A204.1 (cell line): ENCODE measurements around the gene SH3TC2.
A peak's percentile ranks its signal among the peaks of the same experiment; 100 is the strongest.
"Not testable (repeated sequence)": the region's sequence is repeated elsewhere in the genome, so short reads cannot be mapped to it uniquely, and the experiment has no call there.

Source experiments
- FAIRE-seq: peaks from 2 replicates; lab custom pipeline; 2012; peaks lifted over from hg19 to GRCh38; lab: Jason Lieb, UNC

SH3TC2 gene

GRCh38 chr5:149063017-149063687 lies at the start of gene SH3TC2:
Gene SH3TC2, minus strand, starts transcription at chr5:149063062. Its CDS starts 40 bp downstream, at chr5:149063022.
- peak; percentile 29 for FAIRE-seq

DNA sequence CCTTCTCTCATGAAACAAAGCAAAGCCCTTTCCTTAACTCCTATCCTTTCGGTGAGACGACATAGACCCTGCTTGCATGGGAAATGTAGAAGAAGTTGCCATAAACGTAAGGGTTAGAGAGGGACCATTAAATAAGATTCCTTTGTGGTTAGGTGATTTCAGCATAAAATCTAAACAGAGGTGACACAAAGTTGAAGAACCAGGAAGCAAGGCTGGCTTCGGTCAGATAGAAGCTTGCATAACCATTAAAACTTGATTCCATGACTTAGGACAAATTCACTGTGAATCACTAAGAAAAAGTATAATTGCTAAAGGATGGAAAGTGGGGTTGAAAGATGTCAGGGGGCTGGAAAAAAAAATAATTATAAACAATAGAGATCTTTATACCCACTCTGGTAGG lies 47.5 kb upstream of the SH3TC2 start:
- no peak for FAIRE-seq

DNA sequence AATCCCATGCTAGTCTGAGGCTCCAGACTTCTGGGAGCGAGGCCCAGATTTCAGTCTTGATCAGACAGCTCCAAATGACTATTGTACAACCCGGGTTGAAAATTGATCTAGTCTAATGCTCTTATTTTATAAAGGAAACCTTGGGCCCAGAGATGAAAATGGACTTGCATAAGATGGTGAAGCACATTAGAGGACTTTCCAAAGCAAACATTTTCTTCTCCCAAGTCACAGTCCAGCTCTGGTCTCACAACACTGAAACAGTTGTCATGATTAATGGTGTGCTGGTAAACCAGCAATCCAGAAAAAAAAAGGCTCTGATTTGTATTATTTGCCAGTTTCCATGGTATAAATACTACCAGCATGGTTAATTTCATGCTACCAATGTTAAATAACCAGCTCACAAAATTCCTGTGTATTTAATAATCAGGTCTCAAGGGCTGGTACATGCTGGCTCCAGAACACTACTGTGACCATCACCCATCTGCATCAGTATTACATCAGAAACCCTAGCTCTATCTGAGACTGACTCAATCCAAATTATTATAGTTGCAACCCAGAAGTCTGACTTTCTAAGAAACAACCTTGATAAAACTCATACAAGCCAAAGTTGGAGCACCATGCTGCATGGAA lies 45.9 kb upstream of the SH3TC2 start:
- FAIRE-seq, result no peak

- no peak for FAIRE-seq
Measured at GRCh38 chr5:149100331-149100730, 37.5 kb upstream of the SH3TC2 start.

- FAIRE-seq, result no peak
Measured at GRCh38 chr5:149099920-149100319, 37.1 kb upstream of the SH3TC2 start.

DNA sequence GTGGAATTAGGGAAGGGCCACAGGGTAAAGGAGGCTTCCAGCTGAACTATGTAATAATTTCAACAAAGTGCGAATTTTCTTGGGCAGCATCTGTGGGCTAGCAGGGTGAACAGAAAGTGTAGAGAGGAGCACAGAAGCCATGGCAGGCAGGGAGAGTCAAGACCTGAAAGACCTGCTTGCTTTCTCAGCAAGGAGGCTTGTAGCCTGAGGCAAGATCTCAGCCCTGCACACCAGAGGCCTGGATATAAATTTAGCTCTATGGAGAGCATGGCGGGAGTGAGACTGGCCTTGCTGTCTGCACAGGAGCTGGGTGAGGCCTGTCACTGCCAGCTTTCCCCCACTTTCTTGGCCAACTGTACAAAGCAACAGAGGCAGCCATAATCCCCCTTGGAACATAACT lies 32.1 kb upstream of the SH3TC2 start:
- FAIRE-seq, result no peak

- no peak for FAIRE-seq
Measured at GRCh38 chr5:149093625-149094024, 30.8 kb upstream of the SH3TC2 start.

DNA sequence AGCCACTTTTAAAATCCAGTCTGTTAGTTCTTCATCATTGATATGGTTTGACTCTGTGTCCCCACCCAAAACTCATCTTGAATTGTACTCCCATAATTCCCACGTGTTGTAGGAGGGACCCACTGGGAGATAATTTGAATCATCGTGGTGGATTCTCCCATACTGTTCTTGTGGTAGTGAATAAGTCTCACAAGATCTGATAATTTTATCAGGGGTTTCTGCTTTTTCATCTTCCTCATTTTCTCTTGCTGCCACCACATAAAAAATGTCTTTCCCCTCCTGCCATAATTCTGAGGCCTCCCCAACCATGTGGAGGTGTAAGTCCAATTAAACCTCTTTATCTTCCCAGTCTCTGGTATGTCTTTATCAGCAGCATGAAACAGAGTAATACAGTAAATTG lies 26.9 kb upstream of the SH3TC2 start:
- FAIRE-seq, result no peak

GRCh38 chr5:149088686-149089085 lies 25.8 kb upstream of the SH3TC2 start:
- FAIRE-seq, result no peak

DNA sequence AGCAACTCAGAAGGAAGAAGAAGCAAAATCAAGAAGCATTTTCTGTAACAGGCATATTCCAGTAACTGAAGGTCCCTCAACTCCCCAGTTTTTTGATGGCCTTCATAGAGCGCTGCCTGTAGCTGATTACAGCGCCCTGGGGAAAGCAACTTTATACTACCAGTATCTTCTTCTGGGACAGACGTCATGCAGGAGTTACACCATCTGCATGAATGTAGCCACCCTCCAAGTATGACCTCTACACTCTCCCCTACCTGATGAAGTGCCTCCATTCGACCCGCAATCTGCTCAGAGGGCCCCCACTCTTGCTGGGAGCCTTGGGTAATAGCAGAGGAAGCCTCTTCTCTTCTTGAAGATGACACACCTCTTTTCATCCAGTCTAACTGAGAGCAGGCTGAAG lies 21.0 kb upstream of the SH3TC2 start:
- no peak for FAIRE-seq

DNA sequence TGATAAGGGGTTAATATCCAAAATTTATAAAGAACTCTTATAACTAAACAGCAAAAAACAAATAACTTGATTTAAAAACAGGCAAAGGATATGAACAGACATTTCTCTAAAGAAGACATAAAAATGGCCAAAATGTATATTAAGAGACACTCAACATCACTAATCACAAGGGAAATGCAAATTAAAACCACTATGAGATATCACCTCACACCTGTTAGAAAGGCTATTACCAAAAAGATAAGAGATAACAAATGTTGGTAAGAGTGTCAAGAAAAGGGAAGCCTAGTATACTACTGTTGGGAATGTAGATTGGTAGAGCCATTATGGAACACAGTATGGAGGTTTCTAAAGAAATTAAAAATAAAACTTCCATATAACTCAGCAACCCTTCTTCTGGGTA lies 19.4 kb upstream of the SH3TC2 start:
- no peak for FAIRE-seq

DNA sequence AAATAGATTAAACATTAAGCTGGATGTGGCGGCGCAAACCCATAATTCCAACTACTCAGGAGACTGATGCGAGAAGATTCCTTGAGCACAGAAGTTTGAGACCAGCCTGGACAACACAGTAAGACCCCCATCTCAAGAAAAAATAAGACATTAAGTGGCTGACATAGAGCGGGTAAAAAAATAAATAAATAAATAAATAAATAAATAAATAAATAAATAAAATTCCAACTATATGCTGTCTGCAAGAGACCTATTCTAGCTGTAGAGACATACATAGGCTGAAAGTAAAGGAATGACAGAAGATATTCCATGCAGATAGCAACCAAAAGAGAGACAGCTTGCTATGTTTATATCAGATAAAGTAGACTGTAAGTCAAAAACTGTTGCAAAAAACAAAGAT lies 17.4 kb upstream of the SH3TC2 start:
- FAIRE-seq, result no peak

DNA sequence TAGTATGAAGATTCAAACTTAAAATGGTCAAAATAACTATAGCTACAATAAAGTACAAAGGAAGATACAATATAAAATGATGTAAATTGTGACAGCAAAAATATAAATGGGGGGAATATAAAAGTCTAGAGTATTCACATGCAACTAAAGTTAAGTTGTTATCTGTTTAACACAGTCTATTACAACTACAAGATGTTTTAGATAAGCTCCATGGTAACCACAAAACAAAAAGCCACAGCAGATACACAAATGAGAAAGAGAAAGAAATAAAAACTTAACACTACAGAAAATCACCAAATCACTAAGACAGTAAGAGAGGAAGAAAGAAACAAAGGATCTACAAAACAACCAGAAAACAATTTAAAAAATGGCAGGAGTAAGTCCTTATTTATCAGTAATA lies 17.0 kb upstream of the SH3TC2 start:
- no peak for FAIRE-seq

GRCh38 chr5:149074071-149074470 lies 11.2 kb upstream of the SH3TC2 start:
- not testable (repeated sequence) for FAIRE-seq

DNA sequence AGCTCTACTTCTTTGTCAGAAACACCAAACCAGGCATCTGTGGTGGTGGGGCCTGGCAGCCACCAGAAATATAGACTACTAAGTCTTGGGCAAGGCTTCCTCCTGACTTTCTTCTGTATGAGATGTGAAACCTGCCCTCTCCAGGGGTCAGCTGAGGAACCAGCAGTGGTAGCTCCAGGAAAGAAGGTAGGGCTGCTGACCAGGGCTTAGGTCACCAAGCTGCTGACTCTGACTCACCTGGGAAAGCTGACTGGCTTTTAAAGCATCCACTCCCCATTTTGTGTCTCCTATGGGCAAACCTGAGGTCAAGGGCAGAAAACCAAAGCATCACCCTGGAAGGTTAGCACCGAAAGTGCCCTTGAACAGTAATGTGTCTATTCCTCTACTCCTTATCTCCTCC lies 10.4 kb upstream of the SH3TC2 start:
- no peak for FAIRE-seq

GRCh38 chr5:149072791-149073190 lies 9.9 kb upstream of the SH3TC2 start:
- FAIRE-seq, result no peak

DNA sequence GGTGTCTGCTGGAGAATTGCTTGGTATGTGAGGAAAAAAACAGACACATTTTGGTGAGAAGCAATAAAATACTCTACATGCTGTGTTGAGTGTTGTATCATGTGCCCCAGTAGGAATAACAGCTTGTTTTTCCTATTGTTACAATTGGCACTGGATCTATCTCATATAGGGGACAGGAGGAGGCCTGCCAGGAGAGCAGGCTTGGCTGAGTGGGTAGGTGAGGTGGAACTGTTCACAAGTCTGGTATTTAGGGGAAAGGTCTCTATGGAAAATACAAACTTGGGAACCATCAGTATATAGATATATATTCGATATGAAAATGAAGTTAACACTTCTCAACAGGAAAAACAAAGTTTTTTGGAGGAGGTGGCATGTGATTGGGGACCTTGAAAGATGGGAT lies 9.5 kb upstream of the SH3TC2 start:
- FAIRE-seq, result no peak

GRCh38 chr5:149071756-149072155 lies 8.9 kb upstream of the SH3TC2 start:
- no peak for FAIRE-seq

DNA sequence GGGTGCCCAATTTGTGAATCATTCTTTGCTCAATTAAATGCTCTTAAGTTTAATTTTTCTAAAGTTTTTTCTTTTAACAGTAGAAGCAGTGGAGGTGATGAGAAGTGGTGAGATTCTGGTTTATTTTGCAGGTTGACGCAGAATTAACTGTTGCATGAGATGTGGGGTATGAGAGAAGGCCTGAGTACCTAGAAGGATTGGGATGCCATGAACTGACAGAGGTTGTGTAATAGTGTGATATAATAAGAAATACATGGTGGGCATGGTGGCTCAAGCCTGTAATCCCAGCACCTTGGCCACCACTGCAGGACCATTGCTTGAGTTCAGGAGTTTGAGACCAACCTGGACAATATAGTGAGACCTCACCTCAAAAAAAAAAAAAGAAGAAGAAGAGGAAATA lies 8.4 kb upstream of the SH3TC2 start:
- FAIRE-seq, result no peak

- FAIRE-seq, result no peak
Measured at GRCh38 chr5:149069711-149070110, 6.8 kb upstream of the SH3TC2 start.

GRCh38 chr5:149063896-149064478 lies 1.1 kb upstream of the SH3TC2 start:
- FAIRE-seq, result no peak

DNA sequence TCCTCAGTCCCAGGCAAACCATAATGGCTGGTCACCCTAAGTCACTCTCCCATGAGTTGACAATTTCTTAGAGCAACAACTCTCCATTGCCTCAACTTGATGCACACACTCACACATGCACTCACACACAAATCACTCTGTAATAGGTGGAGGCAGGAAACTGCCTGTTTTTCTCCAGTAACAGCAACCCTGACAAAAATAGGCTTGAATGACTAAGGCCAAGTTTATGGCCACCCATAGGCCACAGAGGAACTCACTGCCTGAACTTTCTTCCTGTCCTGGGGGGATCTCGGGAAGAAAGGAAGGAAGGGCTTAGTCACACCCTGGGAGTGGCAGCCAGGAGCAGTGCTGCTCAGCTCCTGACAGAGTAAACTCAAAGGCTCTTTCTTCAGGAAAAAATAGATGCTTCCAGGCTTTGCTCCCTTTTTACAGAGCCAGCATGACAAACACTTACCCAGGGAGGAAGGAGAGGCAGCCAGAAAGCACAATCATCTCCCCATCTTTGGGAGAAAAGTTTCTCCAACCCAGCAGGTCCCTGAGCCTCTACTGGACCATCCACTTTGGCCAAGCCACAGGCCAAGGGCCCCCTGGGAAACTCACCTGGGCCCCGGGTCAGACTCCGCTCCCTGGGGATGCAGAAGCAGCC lies 368 bp downstream of the SH3TC2 start:
- peak; percentile 93 for FAIRE-seq

DNA sequence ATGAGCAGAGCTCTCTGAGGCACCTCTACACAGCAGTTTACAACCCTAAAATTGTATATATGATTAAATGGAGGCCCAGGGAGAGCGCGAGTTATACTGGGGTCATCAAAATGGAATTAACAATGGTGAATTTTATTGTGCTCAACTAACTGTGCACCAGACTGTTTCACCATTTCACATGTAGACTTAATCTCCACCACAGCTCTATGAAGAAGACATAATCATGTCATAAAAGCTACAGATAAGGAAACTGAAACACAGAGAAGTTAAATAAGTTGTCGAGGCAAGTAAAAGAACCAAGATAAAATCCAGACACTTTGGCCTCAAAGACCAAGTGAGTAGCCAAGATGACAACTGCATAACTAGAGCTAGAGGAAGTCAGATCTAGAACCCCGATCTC lies 1.5 kb downstream of the SH3TC2 start:
- FAIRE-seq, result no peak
